22Rv1 (cell line): ENCODE results near the gene IL4R.

Source experiments
- ZFX ChIP-seq: fragments of 450-650 bp; IDR thresholded peaks from 2 replicates; pipeline ENCODE4 v1.6.1; 2017; ENCODE audit warnings: antibody characterized with exemption, borderline replicate concordance
- TF ChIP-seq, protein P1 (sequence below): fragments of 450-650 bp; IDR thresholded peaks from 2 replicates; pipeline ENCODE4 v1.5.1; 2017; ENCODE audit warnings: mild to moderate bottlenecking

DNA sequence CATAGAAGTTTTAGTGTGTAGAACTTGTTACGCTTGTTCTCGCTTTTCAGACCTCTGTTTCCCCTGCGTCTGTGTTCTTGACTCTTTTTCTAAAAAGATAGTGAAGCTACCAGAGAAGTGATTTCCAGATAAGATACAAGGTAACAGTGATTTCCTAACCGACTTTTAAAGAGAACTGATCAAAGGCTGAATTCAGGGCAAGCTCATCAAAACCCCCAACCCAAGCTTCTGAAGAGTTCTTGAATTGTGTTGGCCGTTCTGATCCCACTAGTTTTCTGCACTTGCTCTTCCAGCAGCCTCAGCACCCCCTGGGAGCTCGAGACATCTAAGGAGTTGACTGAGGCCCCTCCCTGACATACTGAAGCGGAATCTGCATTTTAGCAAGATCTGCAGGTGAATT, 32.5 kb upstream of the IL4R start:
- TF ChIP-seq, protein P1, sequence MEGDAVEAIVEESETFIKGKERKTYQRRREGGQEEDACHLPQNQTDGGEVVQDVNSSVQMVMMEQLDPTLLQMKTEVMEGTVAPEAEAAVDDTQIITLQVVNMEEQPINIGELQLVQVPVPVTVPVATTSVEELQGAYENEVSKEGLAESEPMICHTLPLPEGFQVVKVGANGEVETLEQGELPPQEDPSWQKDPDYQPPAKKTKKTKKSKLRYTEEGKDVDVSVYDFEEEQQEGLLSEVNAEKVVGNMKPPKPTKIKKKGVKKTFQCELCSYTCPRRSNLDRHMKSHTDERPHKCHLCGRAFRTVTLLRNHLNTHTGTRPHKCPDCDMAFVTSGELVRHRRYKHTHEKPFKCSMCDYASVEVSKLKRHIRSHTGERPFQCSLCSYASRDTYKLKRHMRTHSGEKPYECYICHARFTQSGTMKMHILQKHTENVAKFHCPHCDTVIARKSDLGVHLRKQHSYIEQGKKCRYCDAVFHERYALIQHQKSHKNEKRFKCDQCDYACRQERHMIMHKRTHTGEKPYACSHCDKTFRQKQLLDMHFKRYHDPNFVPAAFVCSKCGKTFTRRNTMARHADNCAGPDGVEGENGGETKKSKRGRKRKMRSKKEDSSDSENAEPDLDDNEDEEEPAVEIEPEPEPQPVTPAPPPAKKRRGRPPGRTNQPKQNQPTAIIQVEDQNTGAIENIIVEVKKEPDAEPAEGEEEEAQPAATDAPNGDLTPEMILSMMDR = no peak
- no peak for TF ChIP-seq ZFX
